Measurements from ENCODE around the gene ADAMTS3. TPM values are rescaled to one million over a fixed set of nuclear protein-coding genes. Genes with fewer than 3 reads are reported as not detected.

The ADAMTS3 gene
- polyA plus RNA-seq, 1 donor (not counting 4 experiments of a cell fraction or from before 2014, with no cell fraction given), result 0.09 TPM

GRCh38 chr4:72375073-72375736 lies 193.8 kb downstream of the ADAMTS3 start:
- dilution Hi-C loops (cut with MboI; ENCODE audit: extremely low pct_ligation_motif_present, low sequenced_read_pairs), result no loop called here
- Histone ChIP-seq H3K36me3 (ENCODE audit: control insufficient read depth in 2 of 2, extremely low read depth in 1 of 2, insufficient read depth in 2 of 2, low read length in 2 of 2) (no peaks in the 10 kb centered on the region), H3K9ac (ENCODE audit: control insufficient read depth, extremely low read depth, insufficient read depth, low read length) (no peak overlapping the region), H3K27ac (ENCODE audit: control insufficient read depth, insufficient read depth, low read length) (no peak overlapping the region), H4K20me1 (ENCODE audit: control insufficient read depth, extremely low read depth, insufficient read depth, low read length) (no peaks in the 10 kb centered on the region), H3K79me2 (ENCODE audit: control insufficient read depth, insufficient read depth, low read length) (no peaks in the 10 kb centered on the region), H3K9me3 (ENCODE audit: control insufficient read depth, low read depth, low read length) (no peaks in the 10 kb centered on the region), H3K27me3 (ENCODE audit: control insufficient read depth, extremely low read depth, insufficient read depth, low read length) (no peaks in the 10 kb centered on the region), H3K4me1 (ENCODE audit: control insufficient read depth, extremely low read depth, insufficient read depth, low read length) (no peaks in the 10 kb centered on the region), H3K4me2 (ENCODE audit: control insufficient read depth, extremely low read depth, insufficient read depth, low read depth, low read length) (no peak overlapping the region), H3K9me1 (ENCODE audit: control insufficient read depth, extremely low read depth, insufficient read depth, low read length) (no peaks in the 10 kb centered on the region), H2AFZ (ENCODE audit: control insufficient read depth, low read length) (no peak overlapping the region), H3K4me3 (ENCODE audit: control insufficient read depth in 2 of 3, extremely low read depth in 1 of 3, insufficient read depth in 2 of 3, low read depth in 1 of 3, low read length in 3 of 3) (no peak overlapping the region)
- FAIRE-seq, result peak; percentile 58
- DNase-seq (ENCODE audit: low read depth, low spot score), result peak; percentile 13
- no peak for TF ChIP-seq EZH2 (IDR thresholded peaks at IDR 0.05; ENCODE audit: low read length)
- TF ChIP-seq, protein P1, sequence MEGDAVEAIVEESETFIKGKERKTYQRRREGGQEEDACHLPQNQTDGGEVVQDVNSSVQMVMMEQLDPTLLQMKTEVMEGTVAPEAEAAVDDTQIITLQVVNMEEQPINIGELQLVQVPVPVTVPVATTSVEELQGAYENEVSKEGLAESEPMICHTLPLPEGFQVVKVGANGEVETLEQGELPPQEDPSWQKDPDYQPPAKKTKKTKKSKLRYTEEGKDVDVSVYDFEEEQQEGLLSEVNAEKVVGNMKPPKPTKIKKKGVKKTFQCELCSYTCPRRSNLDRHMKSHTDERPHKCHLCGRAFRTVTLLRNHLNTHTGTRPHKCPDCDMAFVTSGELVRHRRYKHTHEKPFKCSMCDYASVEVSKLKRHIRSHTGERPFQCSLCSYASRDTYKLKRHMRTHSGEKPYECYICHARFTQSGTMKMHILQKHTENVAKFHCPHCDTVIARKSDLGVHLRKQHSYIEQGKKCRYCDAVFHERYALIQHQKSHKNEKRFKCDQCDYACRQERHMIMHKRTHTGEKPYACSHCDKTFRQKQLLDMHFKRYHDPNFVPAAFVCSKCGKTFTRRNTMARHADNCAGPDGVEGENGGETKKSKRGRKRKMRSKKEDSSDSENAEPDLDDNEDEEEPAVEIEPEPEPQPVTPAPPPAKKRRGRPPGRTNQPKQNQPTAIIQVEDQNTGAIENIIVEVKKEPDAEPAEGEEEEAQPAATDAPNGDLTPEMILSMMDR (optimal IDR thresholded peaks at IDR 0.05 in 1 of 3, IDR thresholded peaks at IDR 0.05 in 1 of 3, conservative IDR thresholded peaks at IDR 0.05 in 1 of 3; ENCODE audit: extremely low read depth in 1 of 3, insufficient read depth in 2 of 3, low read length in 3 of 3), result no peak

GRCh38 chr4:72374159-72374558 lies 194.9 kb downstream of the ADAMTS3 start:
- Histone ChIP-seq H3K9me3 (ENCODE audit: control insufficient read depth, low read depth, low read length) (no peaks in the 10 kb centered on the region), H3K4me2 (ENCODE audit: control insufficient read depth, extremely low read depth, insufficient read depth, low read depth, low read length) (no peak overlapping the region), H3K27ac (ENCODE audit: control insufficient read depth, insufficient read depth, low read length) (no peak overlapping the region), H3K4me1 (ENCODE audit: control insufficient read depth, extremely low read depth, insufficient read depth, low read length) (no peaks in the 10 kb centered on the region), H3K79me2 (ENCODE audit: control insufficient read depth, insufficient read depth, low read length) (no peaks in the 10 kb centered on the region), H3K9me1 (ENCODE audit: control insufficient read depth, extremely low read depth, insufficient read depth, low read length) (no peaks in the 10 kb centered on the region), H3K9ac (ENCODE audit: control insufficient read depth, extremely low read depth, insufficient read depth, low read length) (no peak overlapping the region), H3K36me3 (ENCODE audit: control insufficient read depth in 2 of 2, extremely low read depth in 1 of 2, insufficient read depth in 2 of 2, low read length in 2 of 2) (no peaks in the 10 kb centered on the region), H4K20me1 (ENCODE audit: control insufficient read depth, extremely low read depth, insufficient read depth, low read length) (no peaks in the 10 kb centered on the region), H2AFZ (ENCODE audit: control insufficient read depth, low read length) (no peak overlapping the region), H3K4me3 (ENCODE audit: control insufficient read depth in 2 of 3, extremely low read depth in 1 of 3, insufficient read depth in 2 of 3, low read depth in 1 of 3, low read length in 3 of 3) (no peak overlapping the region), H3K27me3 (ENCODE audit: control insufficient read depth, extremely low read depth, insufficient read depth, low read length) (no peaks in the 10 kb centered on the region)
- TF ChIP-seq EZH2 (IDR thresholded peaks at IDR 0.05; ENCODE audit: low read length), result no peak
- TF ChIP-seq, protein P1 (optimal IDR thresholded peaks at IDR 0.05 in 1 of 3, IDR thresholded peaks at IDR 0.05 in 1 of 3, conservative IDR thresholded peaks at IDR 0.05 in 1 of 3; ENCODE audit: extremely low read depth in 1 of 3, insufficient read depth in 2 of 3, low read length in 3 of 3), result no peak
- FAIRE-seq (no peak), DNase-seq (ENCODE audit: low read depth, low spot score) (no peak)
- dilution Hi-C loops (cut with MboI; ENCODE audit: extremely low pct_ligation_motif_present, low sequenced_read_pairs), result no loop called here

Data from keratinocyte (primary cell).